Right renal pelvis (tissue), 4 donors: Measurements from ENCODE around the gene FAM83D. TPM values are rescaled to one million over a fixed set of nuclear protein-coding genes. Genes with fewer than 3 reads are reported as not detected.
A peak's percentile ranks its signal among the peaks of the same experiment; 100 is the strongest.
"Not testable (repeated sequence)": the region's sequence is repeated elsewhere in the genome, so short reads cannot be mapped to it uniquely, and the experiment has no call there.

Experiments used
- DNase-seq, 4 donors: peaks; one replicate each; pipeline ENCODE4 v3.0.0-alpha.2; 2013; ENCODE audit warnings: low read depth in 4 of 4, low spot score in 3 of 4, missing footprints in 1 of 4
- polyA plus RNA-seq, 4 donors: library from polyadenylated mRNA; unstranded; fragments of 120-200 nt; gene quantifications; one replicate each; pipeline ENCODE4 v1.2.1, GENCODE V29; 2013; ENCODE audit not compliant: insufficient read length in 4 of 4

The FAM83D gene
- polyA plus RNA-seq, 4 donors = 13.0 to 14.6 (median 14.4) TPM

GRCh38 chr20:38932457-38933120 is 6.4 kb downstream of the FAM83D start:
- DNase-seq = no peak

GRCh38 chr20:38934530-38934929 is 8.3 kb downstream of the FAM83D start:
- DNase-seq = no peak

DNA sequence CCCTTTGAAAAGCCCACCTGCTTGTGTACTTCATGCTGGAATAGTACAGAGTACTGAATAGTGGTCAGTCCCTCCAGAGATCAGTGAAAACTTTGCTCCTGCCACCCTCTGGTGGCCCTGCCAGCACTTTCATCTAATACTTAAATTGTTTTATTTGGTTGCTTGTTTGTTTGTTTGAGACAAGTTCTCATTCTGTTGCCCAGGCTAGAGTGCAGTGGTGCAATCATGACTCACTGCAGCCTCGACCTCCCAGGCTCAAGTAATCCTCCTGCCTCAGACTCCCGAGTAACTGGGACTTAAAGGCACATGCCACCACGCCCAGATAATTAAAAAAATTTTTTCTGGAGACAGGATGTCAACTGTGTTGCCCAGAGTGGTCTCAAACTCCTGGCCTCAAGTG is 9.1 kb downstream of the FAM83D start:
- no peak for DNase-seq

DNA sequence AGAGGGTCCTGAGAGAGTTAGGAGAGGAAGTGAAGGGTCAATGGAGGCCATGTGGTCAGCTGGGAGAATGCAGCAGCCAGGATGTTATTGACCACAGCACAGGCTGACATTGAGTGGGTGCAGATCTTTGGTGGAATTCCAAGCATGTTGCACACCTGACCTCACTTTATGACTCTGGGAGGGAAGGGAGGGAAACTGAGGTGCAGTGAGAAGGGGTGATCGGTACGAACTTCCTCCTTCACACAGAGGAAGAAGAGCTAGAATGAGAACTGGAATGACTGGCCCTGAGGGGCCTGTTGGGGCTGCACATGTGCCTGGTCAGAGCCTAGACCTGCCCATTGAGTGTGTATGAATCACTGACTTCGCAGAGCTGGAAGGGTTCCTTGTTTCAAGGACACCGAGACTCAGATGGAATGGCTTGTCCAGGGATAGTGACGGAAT is 9.8 kb downstream of the FAM83D start:
- DNase-seq = no peak

- DNase-seq = no peak
Measured at GRCh38 chr20:38937000-38937399, 10.8 kb downstream of the FAM83D start.

DNA sequence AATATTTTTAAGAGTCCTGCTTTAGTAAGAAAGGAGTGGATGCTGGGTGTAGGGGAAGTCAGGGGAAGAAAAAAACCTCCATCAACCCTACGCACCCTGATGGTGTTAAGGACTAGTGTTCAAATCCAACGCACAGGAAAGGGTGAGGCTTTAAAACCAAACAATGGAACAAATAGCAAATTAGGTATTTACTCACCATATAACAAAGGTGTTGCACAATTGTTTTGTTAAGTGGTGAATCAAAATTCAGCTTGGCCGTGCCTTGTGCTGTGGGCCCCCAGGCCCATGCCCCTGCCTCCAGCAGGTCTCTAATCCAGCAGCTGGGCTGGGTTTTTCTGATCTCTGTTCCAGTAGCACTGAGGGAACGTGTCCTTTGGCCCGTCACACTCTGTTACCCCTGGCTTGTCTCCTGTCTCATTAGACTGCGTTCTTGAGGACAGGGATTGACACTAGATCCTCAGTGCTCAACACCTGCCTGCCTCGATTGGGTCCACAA is 11.8 kb downstream of the FAM83D start:
- DNase-seq = no peak

- DNase-seq = no peak
Measured at GRCh38 chr20:38939686-38940085, 13.5 kb downstream of the FAM83D start.

- no peak for DNase-seq
Measured at GRCh38 chr20:38940644-38941043, 14.4 kb downstream of the FAM83D start.

GRCh38 chr20:38941726-38942389 is 15.6 kb downstream of the FAM83D start:
- no peak for DNase-seq

DNA sequence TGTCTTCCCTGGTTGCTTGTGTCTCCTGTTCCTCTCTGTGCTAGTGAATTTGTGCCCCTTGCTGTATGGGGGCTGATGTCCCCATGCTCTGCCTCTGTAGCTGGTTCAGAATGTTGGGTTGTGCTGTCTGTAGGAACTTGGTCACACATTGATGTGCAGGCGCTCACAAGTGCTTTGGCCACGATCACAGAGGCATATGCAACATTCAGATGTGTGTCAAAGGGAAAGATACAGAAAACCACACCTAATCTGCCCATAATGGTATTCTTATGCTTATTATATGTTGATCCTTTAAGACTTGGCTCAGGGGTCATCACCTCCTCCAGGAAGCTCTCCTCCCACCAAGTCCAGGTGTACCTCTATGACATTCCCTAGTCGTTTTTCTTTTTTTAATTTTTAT is 18.8 kb downstream of the FAM83D start:
- no peak for DNase-seq

- no peak for DNase-seq
Measured at GRCh38 chr20:38946836-38947235, 20.6 kb downstream of the FAM83D start.

GRCh38 chr20:38947931-38948362 is 21.7 kb downstream of the FAM83D start:
- no peak for DNase-seq

DNA sequence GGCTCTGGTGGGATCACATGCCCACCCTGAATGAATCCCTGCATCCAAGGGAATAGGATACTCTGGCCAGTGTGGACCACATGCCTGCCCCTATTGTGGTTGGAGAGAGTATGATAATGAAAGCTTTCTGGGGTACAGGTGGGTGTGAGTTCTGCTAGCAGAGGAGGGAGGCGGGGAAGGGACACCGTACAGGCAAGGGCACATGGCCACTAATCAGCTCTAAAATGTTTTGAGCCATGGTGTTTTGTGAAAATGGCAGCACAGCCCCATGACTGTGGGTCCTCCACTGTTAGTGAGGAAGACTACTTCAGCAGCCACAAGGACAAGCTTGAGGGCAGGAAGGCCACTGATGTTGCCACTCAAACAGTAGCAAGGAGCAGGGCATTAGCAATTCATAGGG is 24.0 kb downstream of the FAM83D start:
- no peak for DNase-seq

DNA sequence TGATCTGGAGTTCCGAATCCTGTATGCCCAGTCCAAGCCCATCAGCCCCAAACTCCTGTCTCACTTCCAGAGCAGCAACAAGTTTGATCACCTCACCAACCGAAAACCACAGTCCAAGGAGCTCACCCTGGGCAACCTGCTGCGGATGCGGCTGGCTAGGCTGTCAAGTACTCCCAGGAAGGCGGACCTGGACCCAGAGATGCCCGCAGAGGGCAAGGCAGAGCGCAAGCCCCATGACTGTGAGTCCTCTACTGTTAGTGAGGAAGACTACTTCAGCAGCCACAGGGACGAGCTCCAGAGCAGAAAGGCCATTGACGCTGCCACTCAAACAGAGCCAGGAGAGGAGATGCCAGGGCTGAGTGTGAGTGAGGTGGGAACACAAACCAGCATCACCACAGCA is 25.4 kb downstream of the FAM83D start:
- no peak for DNase-seq

- DNase-seq = no peak
Measured at GRCh38 chr20:38952153-38952552, 25.9 kb downstream of the FAM83D start.

GRCh38 chr20:38953630-38954340 is 27.6 kb downstream of the FAM83D start:
- no peak for DNase-seq

GRCh38 chr20:38957235-38957876 is 31.1 kb downstream of the FAM83D start:
- no peak for DNase-seq

DNA sequence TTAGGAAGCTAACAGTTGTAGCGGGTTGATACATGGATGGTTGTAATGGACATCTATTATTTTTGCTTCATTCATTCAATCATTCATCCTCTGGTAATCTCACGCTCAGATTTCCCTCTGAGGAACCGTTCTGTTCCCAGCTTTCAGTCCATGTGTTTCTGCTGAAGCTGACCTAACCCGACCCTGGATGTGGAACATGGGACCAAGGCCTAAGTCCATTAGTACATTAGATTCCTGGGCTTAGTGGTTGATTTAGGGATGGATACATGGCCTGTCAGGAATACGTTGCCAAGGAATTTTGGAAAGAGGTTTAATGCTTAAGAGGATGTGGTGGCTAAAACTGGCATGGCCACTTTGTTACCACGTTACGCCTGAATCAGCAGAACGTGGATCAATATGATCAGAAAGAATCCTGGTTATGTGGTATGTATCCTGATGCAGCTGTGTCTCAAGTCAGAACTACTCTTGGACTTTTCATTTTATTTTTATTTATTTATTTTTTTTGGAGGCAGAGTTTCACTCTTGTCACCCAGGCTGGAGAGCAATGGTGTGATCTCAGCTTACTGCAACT is 31.8 kb downstream of the FAM83D start:
- DNase-seq = no peak

GRCh38 chr20:38960187-38960687 is 34.0 kb downstream of the FAM83D start:
- DNase-seq = not testable (repeated sequence)

DNA sequence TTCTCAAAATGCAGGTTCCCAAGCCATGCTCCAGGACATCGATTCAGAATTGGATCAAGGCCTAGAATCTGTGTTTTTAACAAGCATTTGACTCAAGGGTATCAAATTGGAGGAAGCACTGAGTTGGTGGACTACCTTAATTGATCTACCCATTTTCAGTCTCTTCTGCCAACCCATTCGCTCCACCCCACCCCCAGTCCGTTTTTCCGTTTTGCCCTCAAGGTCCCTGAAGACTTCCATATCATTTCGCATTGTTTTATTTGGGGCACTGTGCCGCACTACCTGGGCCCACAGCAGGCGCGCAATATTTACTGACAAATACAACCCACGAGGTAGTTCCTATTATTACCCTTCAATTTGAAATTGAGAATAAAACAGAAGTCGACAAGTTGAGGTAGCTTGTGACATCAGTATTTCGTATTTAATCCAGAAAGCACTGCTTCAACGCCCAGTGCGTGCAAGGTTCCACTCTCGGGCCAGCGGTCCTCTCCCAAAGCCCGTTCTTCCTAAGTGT is 35.4 kb downstream of the FAM83D start:
- peak in 1 of 4 donors; percentile 7 for DNase-seq
